ENCODE data around the gene NBPF1. TPM values are rescaled to one million over a fixed set of nuclear protein-coding genes. Genes with fewer than 3 reads are reported as not detected.

NBPF1 gene

Small RNA genes lying within 50 kb of the gene (small RNA-seq; reads per million reads assigned to genes)
- gene RNU1-1 (ENCODE audit: insufficient read depth) (not detected), gene RNU1-6P (ENCODE audit: insufficient read depth) (not detected)

All from neuronal stem cell (in vitro differentiated cells).